Measurements from ENCODE around the gene KLF9. TPM values are rescaled to one million over a fixed set of nuclear protein-coding genes. Genes with fewer than 3 reads are reported as not detected.

The KLF9 gene
- total RNA-seq, 1 experiment from 2014 or later, result 7.0 TPM

DNA sequence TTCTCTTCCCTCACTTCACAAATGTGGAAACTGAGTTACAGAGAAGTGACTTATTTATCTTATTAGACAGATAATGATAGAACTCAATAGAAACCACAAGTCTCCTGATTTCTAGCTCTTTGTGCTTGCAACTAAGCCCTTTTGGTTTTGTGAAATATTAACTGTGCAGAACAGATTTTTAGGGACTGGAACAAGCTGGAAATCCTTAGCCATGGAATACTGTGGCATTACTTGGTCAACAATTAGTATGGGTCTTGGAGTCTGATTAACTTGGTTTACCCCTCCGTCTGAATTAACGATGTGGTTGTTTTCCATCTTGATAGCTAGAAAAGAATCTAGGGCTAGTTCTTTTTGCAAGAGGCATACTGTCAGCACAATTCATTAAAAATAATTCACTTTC, 584 bp upstream of the KLF9 start:
- Histone ChIP-seq H3K9me3 (ENCODE audit: insufficient read depth, low read depth) (no peaks in the 10 kb centered on the region), H3K4me2 (peak overlapping the region; percentile 80), H3K27ac (no peak overlapping the region), H3K79me2 (ENCODE audit: low read depth) (0 out of 2 replicates have a peak, but pooled peaks cover 10% of the 10 kb centered on the region), H3K36me3 (ENCODE audit: low read depth) (no peaks in the 10 kb centered on the region), H3K4me3 (peak overlapping the region; percentile 87; the same call in 1 of the 2 replicates), H3F3A (ENCODE audit: insufficient read depth, low read depth) (peaks cover 41% of the 10 kb centered on the region; the same call in 1 of the 2 replicates), H3K4me1 (replicated peaks; ENCODE audit: insufficient read depth) (peaks cover 28% of the 10 kb centered on the region), H4K20me1 (ENCODE audit: insufficient read depth) (no peaks in the 10 kb centered on the region), H2AFZ (no peak overlapping the region; the same call in 1 of the 2 replicates), H3K27me3 (ENCODE audit: insufficient read depth, low read depth) (no peaks in the 10 kb centered on the region), H3K9me2 (ENCODE audit: insufficient read depth) (no peaks in the 10 kb centered on the region)
- no peak for DNase-seq
- TF ChIP-seq, protein P1, sequence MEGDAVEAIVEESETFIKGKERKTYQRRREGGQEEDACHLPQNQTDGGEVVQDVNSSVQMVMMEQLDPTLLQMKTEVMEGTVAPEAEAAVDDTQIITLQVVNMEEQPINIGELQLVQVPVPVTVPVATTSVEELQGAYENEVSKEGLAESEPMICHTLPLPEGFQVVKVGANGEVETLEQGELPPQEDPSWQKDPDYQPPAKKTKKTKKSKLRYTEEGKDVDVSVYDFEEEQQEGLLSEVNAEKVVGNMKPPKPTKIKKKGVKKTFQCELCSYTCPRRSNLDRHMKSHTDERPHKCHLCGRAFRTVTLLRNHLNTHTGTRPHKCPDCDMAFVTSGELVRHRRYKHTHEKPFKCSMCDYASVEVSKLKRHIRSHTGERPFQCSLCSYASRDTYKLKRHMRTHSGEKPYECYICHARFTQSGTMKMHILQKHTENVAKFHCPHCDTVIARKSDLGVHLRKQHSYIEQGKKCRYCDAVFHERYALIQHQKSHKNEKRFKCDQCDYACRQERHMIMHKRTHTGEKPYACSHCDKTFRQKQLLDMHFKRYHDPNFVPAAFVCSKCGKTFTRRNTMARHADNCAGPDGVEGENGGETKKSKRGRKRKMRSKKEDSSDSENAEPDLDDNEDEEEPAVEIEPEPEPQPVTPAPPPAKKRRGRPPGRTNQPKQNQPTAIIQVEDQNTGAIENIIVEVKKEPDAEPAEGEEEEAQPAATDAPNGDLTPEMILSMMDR (conservative IDR thresholded peaks at IDR 0.05), result no peak
- no peak for TF ChIP-seq EZH2 (IDR thresholded peaks at IDR 0.05; ENCODE audit: low read depth)
- POLR2A ChIA-PET (ENCODE audit: unreplicated experiment), result interaction anchor here (0.6 kb wide), 1 partner anchor 468 kb away, joined by 3 read pairs; no protein-coding TSS in a partner anchor
- intact Hi-C loops (cut with micrococcal nuclease; ENCODE audit: unreplicated experiment), result loop anchor here (5.0 kb wide), 5 partner anchors 58 to 1727 kb away; no protein-coding TSS in a partner anchor
- BruUV-seq (replicated peaks), result no TSS peak
- CTCF ChIA-PET, result no interaction called here

DNA sequence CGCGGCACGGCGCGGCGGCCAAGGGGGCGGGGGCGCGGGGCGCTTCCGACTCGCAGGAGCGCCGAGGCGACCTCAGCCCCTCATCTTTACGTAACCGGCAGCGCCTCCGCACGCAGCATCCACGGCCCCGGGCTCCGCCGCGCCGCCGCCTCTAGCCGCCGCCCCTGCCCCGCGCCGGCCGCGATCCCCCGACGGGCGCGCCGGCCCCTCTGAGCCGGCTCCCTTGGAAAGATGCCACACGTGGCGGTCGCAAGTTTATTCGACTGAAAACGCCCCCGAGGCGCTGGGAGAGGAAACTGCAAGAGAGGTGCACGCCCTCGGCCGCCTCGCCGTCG, 1.0 kb downstream of the KLF9 start:
- H3F3A ChIP-seq (ENCODE audit: insufficient read depth, low read depth), result peaks cover 35% of the 10 kb centered on the region; the same call in 1 of the 2 replicates
- H3K4me2 ChIP-seq, result peak overlapping the region; percentile 80
- POLR2A ChIA-PET (ENCODE audit: unreplicated experiment), result interaction anchor here (0.6 kb wide), 2 partner anchors 9 to 42 kb away, joined by 3 to 4 read pairs; no protein-coding TSS in a partner anchor
- H2AFZ ChIP-seq, result peak overlapping the region; percentile 89
- H3K4me1 ChIP-seq (replicated peaks; ENCODE audit: insufficient read depth), result peaks cover 32% of the 10 kb centered on the region
- no peaks in the 10 kb centered on the region for H3K27me3 ChIP-seq (ENCODE audit: insufficient read depth, low read depth)
- H3K4me3 ChIP-seq, result peak overlapping the region; percentile 87
- H3K9me3 ChIP-seq (ENCODE audit: insufficient read depth, low read depth), result no peaks in the 10 kb centered on the region
- H3K79me2 ChIP-seq (ENCODE audit: low read depth), result 0 out of 2 replicates have a peak, but pooled peaks cover 10% of the 10 kb centered on the region
- peak overlapping the region; percentile 62 for H3K27ac ChIP-seq
- H4K20me1 ChIP-seq (ENCODE audit: insufficient read depth), result no peaks in the 10 kb centered on the region
- CTCF ChIA-PET, result no interaction called here
- H3K9me2 ChIP-seq (ENCODE audit: insufficient read depth), result no peaks in the 10 kb centered on the region
- H3K36me3 ChIP-seq (ENCODE audit: low read depth), result no peaks in the 10 kb centered on the region
- DNase-seq, result peak in 1 of 2 experiments; percentile 44
- intact Hi-C loops (cut with micrococcal nuclease; ENCODE audit: unreplicated experiment), result no loop called here
- BruUV-seq (replicated peaks), result no TSS peak
- TF ChIP-seq, protein P1 (conservative IDR thresholded peaks at IDR 0.05), result no peak
- no peak for TF ChIP-seq EZH2 (IDR thresholded peaks at IDR 0.05; ENCODE audit: low read depth)

DNA sequence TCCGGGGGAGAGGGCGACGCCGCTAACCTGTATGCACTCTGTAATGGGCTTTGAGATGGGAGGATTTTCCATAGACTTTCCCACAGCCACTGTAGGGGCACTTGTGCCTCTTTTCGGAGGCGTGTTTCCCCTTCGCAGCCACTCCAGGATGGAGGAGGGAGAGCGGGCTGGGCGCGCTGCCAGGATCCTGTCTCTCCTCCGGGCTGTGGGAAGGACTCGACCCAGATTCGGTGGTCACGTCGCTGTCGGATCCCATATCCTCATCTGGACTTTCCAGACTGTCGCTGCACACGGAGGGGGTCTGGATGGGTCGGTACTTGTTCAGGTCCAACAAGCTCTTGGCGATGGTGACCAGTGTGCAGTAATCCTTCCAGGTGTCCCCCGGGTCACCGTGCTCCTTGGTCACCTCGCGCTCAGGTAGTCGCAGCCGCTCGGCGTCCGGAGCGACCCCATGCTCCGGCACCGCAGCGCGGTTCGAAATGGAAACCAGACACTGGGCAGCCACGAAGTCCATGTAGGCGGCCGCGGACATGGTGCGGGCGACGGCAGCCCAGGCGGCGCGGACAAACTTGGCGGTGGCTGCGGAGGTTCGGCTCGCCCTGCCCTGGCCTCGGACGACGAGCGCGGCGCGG, 1.5 kb downstream of the KLF9 start:
- CTCF ChIA-PET, result no interaction called here

More for the DNA sequence above, 1.5 kb downstream of the KLF9 start:
- Histone ChIP-seq H3K79me2 (ENCODE audit: low read depth) (0 out of 2 replicates have a peak, but pooled peaks cover 10% of the 10 kb centered on the region), H3K9me2 (ENCODE audit: insufficient read depth) (no peaks in the 10 kb centered on the region), H3K9me3 (ENCODE audit: insufficient read depth, low read depth) (no peaks in the 10 kb centered on the region), H3K4me1 (replicated peaks; ENCODE audit: insufficient read depth) (peaks cover 29% of the 10 kb centered on the region), H3K27ac (no peak overlapping the region), H2AFZ (peak overlapping the region; percentile 89), H3K36me3 (ENCODE audit: low read depth) (no peaks in the 10 kb centered on the region), H3F3A (ENCODE audit: insufficient read depth, low read depth) (peaks cover 31% of the 10 kb centered on the region; the same call in 1 of the 2 replicates), H4K20me1 (ENCODE audit: insufficient read depth) (no peaks in the 10 kb centered on the region), H3K4me2 (peak overlapping the region; percentile 80), H3K27me3 (ENCODE audit: insufficient read depth, low read depth) (no peaks in the 10 kb centered on the region), H3K4me3 (peak overlapping the region; percentile 87)
- POLR2A ChIA-PET (ENCODE audit: unreplicated experiment), result no interaction called here
- DNase-seq, result peak in 1 of 2 experiments; percentile 58
- TF ChIP-seq EZH2 (IDR thresholded peaks at IDR 0.05; ENCODE audit: low read depth), result no peak
- TF ChIP-seq, protein P1 (conservative IDR thresholded peaks at IDR 0.05), result no peak
- intact Hi-C loops (cut with micrococcal nuclease; ENCODE audit: unreplicated experiment), result loop anchor here (1.0 kb wide), 1 partner anchor 7 kb away; no protein-coding TSS in a partner anchor
- no TSS peak for BruUV-seq (replicated peaks)
